ENCODE data around the gene SYNE1. TPM values are rescaled to one million over a fixed set of nuclear protein-coding genes. Genes with fewer than 3 reads are reported as not detected.
A peak's percentile ranks its signal among the peaks of the same experiment; 100 is the strongest.

SYNE1 gene
- total RNA-seq, 1 donor from 2014 or later, result 75.5 TPM

GRCh38 chr6:152318278-152318677 lies 318.9 kb downstream of the SYNE1 start:
- DNase-seq (ENCODE audit: low read depth, low spot score), result no peak

DNA sequence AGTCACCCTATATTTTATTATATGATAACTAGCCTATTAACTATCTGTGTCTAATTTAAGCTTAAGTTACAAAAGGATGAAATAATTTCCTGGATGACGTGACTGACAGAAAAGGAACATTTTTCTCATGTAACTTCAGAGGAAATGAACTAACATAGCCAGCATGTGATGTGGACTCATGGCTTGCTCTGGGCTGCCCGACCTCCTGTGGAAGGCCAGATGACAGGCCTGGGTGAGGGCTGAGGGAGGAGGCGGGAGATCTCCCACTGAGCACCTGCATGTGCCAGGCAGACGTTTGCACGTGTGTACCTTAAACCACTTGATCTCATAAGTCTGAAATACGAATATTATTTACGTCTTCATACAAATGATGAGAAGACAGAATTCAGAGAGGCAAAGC lies 321.1 kb downstream of the SYNE1 start:
- DNase-seq (ENCODE audit: low read depth, low spot score), result peak; percentile 90

GRCh38 chr6:152314483-152314832 lies 322.7 kb downstream of the SYNE1 start:
- no peak for DNase-seq (ENCODE audit: low read depth, low spot score)

DNA sequence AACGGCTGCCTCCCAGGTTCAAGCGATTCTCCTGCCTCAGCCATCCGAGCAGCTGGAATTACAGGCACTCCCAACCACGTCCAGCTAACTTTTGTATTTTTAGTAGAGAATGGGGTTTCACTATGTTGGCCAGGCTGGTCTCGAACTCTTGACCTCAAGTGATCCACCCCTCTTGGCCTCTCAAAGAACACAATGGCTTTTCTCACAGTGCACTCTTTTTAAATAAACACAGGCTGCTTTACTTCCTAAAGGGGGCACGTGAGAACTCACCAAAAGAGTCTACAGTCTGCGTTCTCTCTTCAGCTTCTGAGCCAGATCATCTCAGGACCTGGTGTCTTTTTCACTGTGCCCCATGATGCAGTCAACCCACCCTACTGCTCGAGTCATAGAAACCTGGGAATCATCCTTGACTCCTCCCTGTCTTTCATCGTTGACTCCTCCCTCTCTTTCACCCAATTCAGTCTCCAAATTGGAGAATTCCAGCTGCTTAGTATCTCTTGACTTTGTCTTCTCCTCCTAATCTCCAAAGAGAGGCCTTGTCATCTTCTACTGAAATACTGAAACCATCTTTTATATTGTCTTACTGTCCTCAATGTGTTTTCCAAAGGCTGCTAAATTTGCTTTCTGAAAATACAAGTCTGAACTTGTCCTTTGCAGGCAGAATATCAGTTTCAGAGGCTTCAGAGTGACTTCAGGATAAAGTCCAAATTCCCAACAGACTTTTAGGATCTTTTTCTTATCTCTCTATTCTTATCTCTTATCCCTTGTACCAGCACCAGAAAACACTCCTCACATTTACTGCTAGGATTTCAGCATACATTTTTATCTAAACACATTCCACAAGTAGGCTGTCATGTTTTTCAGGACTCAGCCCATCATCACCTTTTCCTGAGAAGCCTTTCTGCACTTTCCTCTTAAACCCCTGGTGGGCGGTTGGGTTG lies 323.4 kb downstream of the SYNE1 start:
- peak; percentile 57 for DNase-seq (ENCODE audit: low read depth, low spot score)

- no peak for DNase-seq (ENCODE audit: low read depth, low spot score)
Observed at GRCh38 chr6:152312434-152312833, 324.7 kb downstream of the SYNE1 start.

- DNase-seq (ENCODE audit: low read depth, low spot score), result no peak
Observed at GRCh38 chr6:152310371-152310954, 326.7 kb downstream of the SYNE1 start.

GRCh38 chr6:152309648-152310047 lies 327.5 kb downstream of the SYNE1 start:
- no peak for DNase-seq (ENCODE audit: low read depth, low spot score)

DNA sequence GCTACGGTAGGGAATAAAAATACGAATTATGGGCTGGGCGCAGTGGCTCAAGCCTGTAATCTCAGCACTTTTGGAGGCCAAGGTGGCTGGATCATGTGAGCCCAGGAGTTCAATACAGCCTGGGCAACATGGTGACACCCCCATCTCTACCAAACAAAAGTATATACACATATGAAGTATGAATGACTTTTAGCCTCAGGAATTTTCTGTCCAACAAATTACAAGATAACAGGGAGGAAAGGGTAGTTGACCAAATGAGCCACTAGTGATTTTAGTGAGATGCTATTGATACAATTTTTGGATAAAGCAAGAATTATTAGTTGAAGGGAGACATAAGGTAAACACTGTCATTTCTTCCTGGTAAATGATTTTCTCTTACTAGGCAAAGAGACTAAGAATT lies 328.2 kb downstream of the SYNE1 start:
- DNase-seq (ENCODE audit: low read depth, low spot score), result no peak

DNA sequence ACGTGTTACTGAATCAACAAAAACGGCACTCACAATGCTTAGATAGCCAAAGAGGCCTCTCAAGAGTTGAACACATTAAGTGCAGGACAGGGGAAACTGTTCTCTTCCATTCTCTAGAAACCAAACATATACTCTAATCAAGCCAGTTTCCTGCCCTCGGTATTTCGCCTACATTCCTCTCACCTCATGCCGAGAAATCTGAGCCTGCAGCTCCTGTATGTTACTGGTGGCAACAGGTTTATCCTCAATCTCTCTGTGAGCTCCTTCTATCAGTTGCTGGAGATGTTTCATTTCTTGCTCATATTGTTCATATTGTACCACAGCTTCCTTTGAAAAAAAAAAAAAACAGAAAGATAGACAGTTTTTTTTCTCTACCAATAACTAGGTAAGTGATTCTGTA lies 328.9 kb downstream of the SYNE1 start:
- no peak for DNase-seq (ENCODE audit: low read depth, low spot score)

- peak; percentile 40 for DNase-seq (ENCODE audit: low read depth, low spot score)
Observed at GRCh38 chr6:152305672-152306071, 331.5 kb downstream of the SYNE1 start.

GRCh38 chr6:152301765-152302568 lies 335.2 kb downstream of the SYNE1 start:
- peak; percentile 67 for DNase-seq (ENCODE audit: low read depth, low spot score)

DNA sequence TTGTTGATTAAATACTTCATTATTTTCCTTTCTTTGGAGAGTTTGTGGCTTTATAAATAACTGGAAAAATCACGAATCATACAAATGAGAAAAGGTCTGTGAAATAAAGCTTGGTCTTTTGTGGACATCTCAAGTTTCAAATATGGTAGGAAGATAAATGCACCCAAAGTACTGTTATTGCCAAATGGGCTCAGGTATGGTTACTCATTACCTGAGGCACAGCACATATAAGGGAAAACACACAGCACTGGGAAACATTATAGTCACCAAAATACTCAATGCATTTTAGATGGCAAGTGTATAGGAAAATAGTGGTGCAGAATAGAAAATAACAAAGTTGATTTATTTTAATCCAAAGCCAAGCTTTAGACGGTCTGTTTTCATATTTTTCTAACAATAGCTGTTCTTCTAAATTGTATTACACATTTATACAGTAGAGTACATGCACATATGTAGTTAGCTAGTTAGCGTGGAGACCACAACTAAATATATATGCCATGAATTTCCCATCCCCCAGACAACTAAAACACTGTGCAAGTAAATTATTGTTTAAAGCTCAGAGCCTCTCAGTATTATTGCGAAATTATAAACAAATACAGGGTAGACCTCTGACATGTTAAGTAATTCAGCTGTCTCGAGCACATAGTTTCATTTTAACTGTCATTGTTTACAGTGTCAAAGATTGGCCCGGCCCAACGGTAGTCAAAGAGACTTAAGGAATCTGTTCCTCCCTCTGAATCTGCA lies 336.0 kb downstream of the SYNE1 start:
- no peak for DNase-seq (ENCODE audit: low read depth, low spot score)

GRCh38 chr6:152300517-152300916 lies 336.6 kb downstream of the SYNE1 start:
- DNase-seq (ENCODE audit: low read depth, low spot score), result no peak

- no peak for DNase-seq (ENCODE audit: low read depth, low spot score)
Observed at GRCh38 chr6:152298848-152299735, 338.1 kb downstream of the SYNE1 start.

DNA sequence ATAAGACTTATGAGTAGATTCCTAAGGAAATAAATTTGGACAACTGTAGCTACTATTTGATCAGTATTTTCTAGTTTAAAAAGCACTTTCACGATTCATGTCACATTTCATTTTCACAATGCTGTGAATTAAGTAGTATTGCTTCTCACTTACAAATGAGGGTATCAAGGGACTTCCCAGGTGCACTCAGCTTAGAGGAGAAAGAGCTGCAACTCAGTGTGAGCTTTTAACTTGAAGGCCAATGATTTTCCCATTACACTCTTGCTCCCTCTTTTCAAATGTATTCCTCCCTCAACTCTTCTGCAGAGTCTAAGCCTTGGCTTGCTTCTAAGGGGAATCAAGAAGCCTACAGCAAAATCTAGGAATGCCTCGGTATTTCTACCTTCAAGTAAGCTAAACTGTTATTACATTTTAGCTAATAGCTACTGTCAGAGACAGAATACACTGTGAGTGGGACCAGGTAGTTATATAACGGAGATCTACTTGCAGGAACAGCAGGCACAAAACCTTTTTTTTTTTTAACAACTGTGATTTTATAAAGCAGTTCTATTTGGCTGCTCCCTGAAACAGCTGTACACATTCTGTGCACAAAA lies 339.0 kb downstream of the SYNE1 start:
- no peak for DNase-seq (ENCODE audit: low read depth, low spot score)

GRCh38 chr6:152296648-152297376 lies 340.4 kb downstream of the SYNE1 start:
- no peak for DNase-seq (ENCODE audit: low read depth, low spot score)

DNA sequence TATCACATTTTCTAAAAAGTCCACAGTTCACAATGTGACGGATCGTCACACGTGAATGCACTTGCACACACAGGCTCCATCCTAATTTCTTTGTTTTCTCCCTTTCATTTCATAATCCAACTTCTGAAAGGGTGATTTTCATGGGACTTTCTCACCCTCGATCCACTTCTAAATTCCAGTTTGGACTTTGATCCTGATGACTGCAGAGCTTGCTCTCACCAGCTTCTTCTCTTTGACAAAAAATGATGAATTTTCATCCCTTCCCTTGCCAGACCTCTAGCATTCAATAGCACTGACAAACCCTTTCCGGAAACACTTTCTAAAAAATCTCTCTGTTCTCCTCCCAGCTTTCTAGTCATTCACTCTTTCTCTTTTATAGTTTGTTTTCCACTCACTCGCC lies 341.2 kb downstream of the SYNE1 start:
- no peak for DNase-seq (ENCODE audit: low read depth, low spot score)

DNA sequence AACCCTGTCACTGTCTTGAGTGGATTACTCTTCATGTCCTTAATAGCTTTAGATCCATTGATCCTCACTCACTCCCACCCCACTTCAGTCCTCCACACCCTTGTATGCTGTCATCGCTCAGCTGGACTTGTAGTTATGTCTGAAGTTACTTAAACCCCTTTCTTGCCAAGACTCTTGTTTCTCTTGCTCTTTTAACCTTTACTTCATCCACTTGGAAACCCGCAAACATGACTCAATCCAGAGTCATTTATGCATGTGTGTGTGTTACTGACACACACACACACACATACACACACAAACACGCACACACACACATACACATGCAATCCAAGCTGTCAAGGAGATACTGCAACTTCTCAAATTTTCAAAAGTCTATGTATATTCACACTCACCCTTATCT lies 341.8 kb downstream of the SYNE1 start:
- DNase-seq (ENCODE audit: low read depth, low spot score), result no peak

GRCh38 chr6:152293404-152293803 lies 343.8 kb downstream of the SYNE1 start:
- no peak for DNase-seq (ENCODE audit: low read depth, low spot score)

Data from pulmonary artery endothelial cell (primary cell).